Lung (tissue), 12 donors: ENCODE measurements around the gene HSPA6. TPM values are rescaled to one million over a fixed set of nuclear protein-coding genes. Genes with fewer than 3 reads are reported as not detected.

Experiments used
- ATAC-seq: fragments of 200-7000 bp; cut with Tn5 transposase; one replicate; pipeline ENCODE4 v1.9.1; 2020; ENCODE audit warnings: moderate number of reproducible peaks; ENCODE audit not compliant: insufficient read depth, low FRiP score
- DNase-seq, 3 donors: peaks; one replicate each; pipeline ENCODE4 v3.0.0-alpha.2; 2013 to 2017
- H3K27ac ChIP-seq, 2 donors: one replicate each; pipeline ENCODE4 v1.5.1; 2013; ENCODE audit warnings: mild to moderate bottlenecking in 2 of 2, moderate library complexity in 2 of 2, control low read depth in 1 of 2, inconsistent platforms in 1 of 2, low read depth in 1 of 2, low read length in 1 of 2
- H3K27me3 ChIP-seq, 3 donors: one replicate each; pipeline ENCODE4 v1.5.1; 2013; ENCODE audit warnings: low read length in 2 of 3; ENCODE audit not compliant: control insufficient read depth in 3 of 3, insufficient read depth in 3 of 3
- H3K36me3 ChIP-seq, 4 donors: one replicate each; pipeline ENCODE4 v1.5.1; 2013; ENCODE audit warnings: low read length in 4 of 4, mild to moderate bottlenecking in 1 of 4, moderate library complexity in 1 of 4; ENCODE audit not compliant: control insufficient read depth in 4 of 4, insufficient read depth in 4 of 4
- H3K4me1 ChIP-seq, 5 donors: one replicate each; pipeline ENCODE4 v1.5.1; 2013; ENCODE audit warnings: low read length in 5 of 5, mild to moderate bottlenecking in 2 of 5, moderate library complexity in 1 of 5; ENCODE audit not compliant: control insufficient read depth in 5 of 5, insufficient read depth in 5 of 5
- H3K4me3 ChIP-seq: one replicate; pipeline ENCODE4 v1.5.1; 2013; ENCODE audit warnings: mild to moderate bottlenecking, control low read depth, moderate library complexity
- H3K9ac ChIP-seq, 2 donors: one replicate each; pipeline ENCODE4 v1.5.1; 2013; ENCODE audit warnings: low read length in 2 of 2, control low read depth in 1 of 2; ENCODE audit not compliant: insufficient read depth in 1 of 2
- H3K9me3 ChIP-seq, 4 donors: one replicate each; pipeline ENCODE4 v1.5.1; 2013; ENCODE audit warnings: low read length in 3 of 4, mild to moderate bottlenecking in 1 of 4, moderate library complexity in 1 of 4; ENCODE audit not compliant: control insufficient read depth in 4 of 4, insufficient read depth in 3 of 4
- CTCF ChIP-seq: IDR thresholded peaks from 2 replicates; pipeline ENCODE4 v1.5.1; 2012; ENCODE audit warnings: mild to moderate bottlenecking; ENCODE audit errors: control extremely low read depth, extremely low read depth
- WGBS, 2 donors: extraction: QIAGEN DNeasy Blood & Tissue Kit; methylation state at CpG; one replicate each; pipeline ENCODE4 v1.1.7; 2013; 5-methylcytosine and 5-hydroxymethylcytosine counted together
- polyA plus RNA-seq, 2 donors: library from polyadenylated mRNA; stranded (reverse); fragments of 200-250 nt; gene quantifications; one replicate each; pipeline ENCODE4 v1.2.1, GENCODE V29; 2013
- total RNA-seq, 2 donors: library from RNA; depleted of rRNA in 1 of 2; stranded (reverse); fragments of >200 nt in 1 of 2; gene quantifications; one replicate each; pipeline ENCODE4 v1.2.1, GENCODE V29; 2014 to 2021
- donor health status: control.
- donor health status: control.
- donor health status: Bipolar disorder and iron deficiency.
- donor health status: healthy.
- donor health status: DM: yes; HTN: yes; CAD: no.

Gene HSPA6
- total and polyA plus RNA-seq, 4 donors = 11.7 to 42.5 (median 25.2) TPM

DNA sequence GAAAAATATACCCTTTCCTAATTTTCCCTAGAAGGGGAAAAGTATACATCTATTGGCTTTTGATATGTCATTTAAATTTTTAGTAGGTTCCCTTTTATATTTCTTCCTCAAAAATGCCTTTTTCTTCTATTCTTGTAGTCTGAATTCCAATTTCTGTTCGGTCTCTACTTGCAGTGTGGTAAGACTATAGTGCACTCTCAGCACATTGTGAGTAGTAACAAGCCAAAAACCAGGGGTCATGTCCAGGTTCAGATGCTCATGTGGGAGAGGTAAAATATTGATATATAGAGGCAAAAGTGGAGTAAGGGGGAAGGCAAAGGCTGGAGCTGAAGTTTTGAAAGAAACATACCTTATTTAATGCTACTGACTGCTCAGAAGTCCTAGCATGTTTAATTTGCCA is 23.1 kb upstream of the HSPA6 start:
- Histone ChIP-seq H3K4me3 (no peak overlapping the region), H3K27ac (no peak overlapping the region), H3K27me3 (peaks cover 0 to 10% (median 6%) of the 10 kb centered on the region in 3 donors), H3K9me3 (no peaks in the 10 kb centered on the region), H3K36me3 (no peaks in the 10 kb centered on the region), H3K9ac (no peak overlapping the region), H3K4me1 (peaks cover 0 to 10% (median 0%) of the 10 kb centered on the region in 5 donors)
- WGBS, 2 donors = 74 to 76% methylated on average over 1 of the region's 1 CpG
- no peak for TF ChIP-seq CTCF
- ATAC-seq (no peak), DNase-seq (no peak)

DNA sequence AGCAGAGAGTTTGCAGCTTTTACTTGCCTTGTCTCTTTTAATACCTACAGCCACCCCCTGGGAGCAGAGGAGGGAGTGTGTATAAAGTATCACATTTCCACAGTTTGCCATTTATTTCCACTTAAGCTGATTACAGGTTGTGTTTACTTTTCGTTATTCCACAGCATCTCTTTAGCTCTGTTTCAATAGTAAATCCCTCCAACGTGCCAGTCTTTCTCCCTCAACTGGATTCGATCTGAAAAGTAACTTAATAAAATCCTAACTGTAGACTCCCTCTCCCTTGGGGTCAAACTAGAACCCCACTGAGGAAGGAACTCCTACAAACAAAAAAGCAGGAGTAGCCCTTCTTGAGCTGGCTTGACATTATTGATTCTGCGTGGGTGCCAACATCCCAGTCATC is 22.2 kb upstream of the HSPA6 start:
- H3K9ac ChIP-seq = no peak overlapping the region
- H3K27ac ChIP-seq = no peak overlapping the region

DNA sequence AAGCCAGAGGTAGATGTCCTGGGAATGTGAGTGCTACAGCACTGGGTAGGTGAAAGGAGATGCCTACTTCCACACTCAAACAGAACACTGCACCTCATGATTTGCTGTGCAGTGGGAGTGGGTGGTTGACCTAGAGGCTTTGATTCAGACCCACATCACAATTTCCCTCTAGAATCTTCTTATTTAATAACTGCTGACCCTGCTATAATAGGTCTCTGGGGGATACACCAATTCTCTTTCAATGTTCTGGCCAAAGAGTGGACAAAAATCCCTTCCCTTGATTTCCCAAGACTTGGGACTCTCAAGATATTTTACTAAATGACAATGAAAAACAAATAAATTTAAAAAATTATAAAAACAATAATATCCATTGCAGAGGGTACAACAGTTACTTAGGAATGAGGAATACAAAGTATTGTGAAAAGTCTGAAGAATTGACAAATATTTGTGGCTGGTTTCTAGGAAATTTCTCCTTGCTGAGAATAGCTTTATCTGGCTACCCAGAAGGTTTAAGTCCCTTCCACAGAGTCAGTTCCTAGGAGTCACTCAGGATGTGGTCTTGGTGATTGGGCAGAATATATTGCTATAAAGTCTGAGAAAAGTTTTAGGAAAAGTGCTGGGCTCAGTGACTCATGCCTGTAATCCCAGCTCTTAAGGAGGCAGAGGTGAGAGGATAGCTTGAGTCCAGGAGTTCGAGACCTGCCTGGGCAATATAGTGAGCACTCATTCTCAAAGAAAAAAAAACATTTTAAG is 21.5 kb upstream of the HSPA6 start:
- H3K27ac ChIP-seq = no peak overlapping the region
- ATAC-seq (no peak), DNase-seq (no peak)
- H3K27me3 ChIP-seq = peaks cover 0 to 10% (median 6%) of the 10 kb centered on the region in 3 donors
- 52 to 100% methylated on average over 1 of the region's 1 CpG for WGBS, 2 donors
- no peaks in the 10 kb centered on the region for H3K9me3 ChIP-seq
- no peak overlapping the region for H3K4me3 ChIP-seq
- TF ChIP-seq CTCF = no peak
- H3K36me3 ChIP-seq = no peaks in the 10 kb centered on the region
- H3K9ac ChIP-seq = no peak overlapping the region
- H3K4me1 ChIP-seq = peaks cover 0 to 14% (median 5%) of the 10 kb centered on the region in 5 donors

More for the DNA sequence above, 22.2 kb upstream of the HSPA6 start:
- no peaks in the 10 kb centered on the region for H3K9me3 ChIP-seq
- ATAC-seq = no peak
- no peak for TF ChIP-seq CTCF
- WGBS, 2 donors = 77 to 89% methylated on average over 4 of the region's 4 CpGs
- H3K4me1 ChIP-seq = peaks cover 0 to 12% (median 5%) of the 10 kb centered on the region in 5 donors
- H3K36me3 ChIP-seq = no peaks in the 10 kb centered on the region
- no peak overlapping the region for H3K4me3 ChIP-seq
- no peak for DNase-seq
- peaks cover 0 to 10% (median 6%) of the 10 kb centered on the region in 3 donors for H3K27me3 ChIP-seq
